Neural crest cell (in vitro differentiated cells): ENCODE results near the gene RNF208. TPM values are rescaled to one million over a fixed set of nuclear protein-coding genes. Genes with fewer than 3 reads are reported as not detected.

Experiments used
- DNase-seq: peaks from one replicate; pipeline ENCODE4 v3.0.0; 2021; ENCODE audit warnings: low read depth, mixed read lengths, low spot score
- H3K27ac Mint-ChIP-seq: one replicate; pipeline ENCODE4 v1.8.0; 2021; ENCODE audit warnings: mild to moderate bottlenecking, mixed read lengths; ENCODE audit not compliant: unreplicated experiment
- H3K27me3 Mint-ChIP-seq: 2 replicates; pipeline ENCODE4 v1.8.0; 2021; ENCODE audit warnings: low read depth, mild to moderate bottlenecking, mixed read lengths
- H3K36me3 Mint-ChIP-seq: 2 replicates; pipeline ENCODE4 v1.8.0; 2021; ENCODE audit warnings: low read depth, mild to moderate bottlenecking, mixed read lengths
- H3K4me1 Mint-ChIP-seq: 2 replicates; pipeline ENCODE4 v1.8.0; 2021; ENCODE audit warnings: mixed read lengths
- H3K4me3 Mint-ChIP-seq: one replicate; pipeline ENCODE4 v1.8.0; 2021; ENCODE audit warnings: mild to moderate bottlenecking, mixed read lengths
- H3K9me3 Mint-ChIP-seq: 2 replicates; pipeline ENCODE4 v1.8.0; 2021; ENCODE audit warnings: mixed read lengths
- CTCF ChIP-seq: fragments of 200-600 bp; sonication (generic); conservative IDR thresholded peaks from 2 replicates; pipeline ENCODE4 v1.5.0; 2021; ENCODE audit warnings: antibody characterized with exemption, mild to moderate bottlenecking
- total RNA-seq: library from RNA; stranded (reverse); gene quantifications from 2 replicates; pipeline ENCODE4 v1.2.1, GENCODE V29; 2021

RNF208 gene
- total RNA-seq, 1 donor from 2014 or later = 10.1 TPM

GRCh38 chr9:137216188-137216965 is 5.7 kb downstream of the RNF208 start:
- TF ChIP-seq CTCF = no peak
- no peaks in the 10 kb centered on the region for H3K4me1 Mint-ChIP-seq
- no peaks in the 10 kb centered on the region for H3K9me3 Mint-ChIP-seq
- DNase-seq = no peak
- H3K27me3 Mint-ChIP-seq = no peaks in the 10 kb centered on the region
- H3K27ac Mint-ChIP-seq = no peak overlapping the region
- H3K36me3 Mint-ChIP-seq = peaks cover 2% of the 10 kb centered on the region
- H3K4me3 Mint-ChIP-seq = peak overlapping the region; percentile 27

- H3K4me3 Mint-ChIP-seq = no peak overlapping the region
- H3K4me1 Mint-ChIP-seq = no peaks in the 10 kb centered on the region
- no peak overlapping the region for H3K27ac Mint-ChIP-seq
- peaks cover 2% of the 10 kb centered on the region for H3K36me3 Mint-ChIP-seq
- no peaks in the 10 kb centered on the region for H3K9me3 Mint-ChIP-seq
- no peak for TF ChIP-seq CTCF
- no peak for DNase-seq
- no peaks in the 10 kb centered on the region for H3K27me3 Mint-ChIP-seq
These were observed 6.6 kb downstream of the RNF208 start for GRCh38 chr9:137215196-137215986.

- no peaks in the 10 kb centered on the region for H3K4me1 Mint-ChIP-seq
- H3K4me3 Mint-ChIP-seq = no peak overlapping the region
- no peak for TF ChIP-seq CTCF
- peaks cover 2% of the 10 kb centered on the region for H3K36me3 Mint-ChIP-seq
- no peak for DNase-seq
- H3K27ac Mint-ChIP-seq = no peak overlapping the region
- H3K27me3 Mint-ChIP-seq = no peaks in the 10 kb centered on the region
- no peaks in the 10 kb centered on the region for H3K9me3 Mint-ChIP-seq
These were observed 7.4 kb downstream of the RNF208 start for GRCh38 chr9:137214620-137215019.

- Mint-ChIP-seq H3K4me1 (no peaks in the 10 kb centered on the region), H3K36me3 (peaks cover 2% of the 10 kb centered on the region), H3K27ac (no peak overlapping the region), H3K9me3 (no peaks in the 10 kb centered on the region), H3K27me3 (no peaks in the 10 kb centered on the region), H3K4me3 (peak overlapping the region; percentile 11)
- DNase-seq = no peak
- TF ChIP-seq CTCF = no peak
These were observed 8.6 kb downstream of the RNF208 start for GRCh38 chr9:137213160-137214060.

GRCh38 chr9:137212520-137212919 is 9.5 kb downstream of the RNF208 start:
- Mint-ChIP-seq H3K27me3 (no peaks in the 10 kb centered on the region), H3K4me3 (no peak overlapping the region), H3K4me1 (peaks cover 1% of the 10 kb centered on the region), H3K27ac (no peak overlapping the region), H3K36me3 (peaks cover 4% of the 10 kb centered on the region), H3K9me3 (no peaks in the 10 kb centered on the region)
- TF ChIP-seq CTCF = no peak
- DNase-seq = no peak
